GM19397 (cell line): ENCODE data around the gene TASP1.
"Not testable (repeated sequence)": the region's sequence is repeated elsewhere in the genome, so short reads cannot be mapped to it uniquely, and the experiment has no call there.

ENCODE experiments used
- ATAC-seq: cut with Tn5 transposase; IDR thresholded peaks from one replicate; pipeline ENCODE4 v1.9.1; 2021; ENCODE audit warnings: mild to moderate bottlenecking, moderate library complexity; ENCODE audit not compliant: unreplicated experiment

Gene TASP1

GRCh38 chr20:13403453-13403852 is 235.3 kb downstream of the TASP1 start:
- ATAC-seq, result no peak

GRCh38 chr20:13402986-13403385 is 235.7 kb downstream of the TASP1 start:
- ATAC-seq, result no peak

GRCh38 chr20:13402171-13402760 is 236.5 kb downstream of the TASP1 start:
- no peak for ATAC-seq

GRCh38 chr20:13401596-13401995 is 237.1 kb downstream of the TASP1 start:
- ATAC-seq, result no peak

GRCh38 chr20:13400453-13400852 is 238.3 kb downstream of the TASP1 start:
- no peak for ATAC-seq

- ATAC-seq, result no peak
These were observed 241.4 kb downstream of the TASP1 start for GRCh38 chr20:13397300-13397724.

- no peak for ATAC-seq
These were observed 241.9 kb downstream of the TASP1 start for GRCh38 chr20:13396826-13397225.

- ATAC-seq, result no peak
These were observed 242.7 kb downstream of the TASP1 start for GRCh38 chr20:13396022-13396421.

- ATAC-seq, result no peak
These were observed 243.5 kb downstream of the TASP1 start for GRCh38 chr20:13395232-13395631.

- no peak for ATAC-seq
These were observed 246.3 kb downstream of the TASP1 start for GRCh38 chr20:13392391-13392790.

GRCh38 chr20:13389115-13389514 is 249.6 kb downstream of the TASP1 start:
- no peak for ATAC-seq

- ATAC-seq, result no peak
These were observed 254.6 kb downstream of the TASP1 start for GRCh38 chr20:13384132-13384531.

- no peak for ATAC-seq
These were observed 255.9 kb downstream of the TASP1 start for GRCh38 chr20:13382786-13383185.

GRCh38 chr20:13380497-13381229 is 258.1 kb downstream of the TASP1 start:
- ATAC-seq, result not testable (repeated sequence)

- no peak for ATAC-seq
These were observed 265.3 kb downstream of the TASP1 start for GRCh38 chr20:13373400-13373799.

GRCh38 chr20:13364278-13365170 is 274.2 kb downstream of the TASP1 start:
- no peak for ATAC-seq

GRCh38 chr20:13363473-13363872 is 275.3 kb downstream of the TASP1 start:
- ATAC-seq, result no peak

- not testable (repeated sequence) for ATAC-seq
These were observed 276.6 kb downstream of the TASP1 start for GRCh38 chr20:13362165-13362564.

GRCh38 chr20:13358936-13359335 is 279.8 kb downstream of the TASP1 start:
- not testable (repeated sequence) for ATAC-seq

GRCh38 chr20:13357782-13358181 is 280.9 kb downstream of the TASP1 start:
- ATAC-seq, result not testable (repeated sequence)

GRCh38 chr20:13356591-13356990 is 282.1 kb downstream of the TASP1 start:
- no peak for ATAC-seq
